H1 (cell line): ENCODE results near the gene MRPS12. TPM values are rescaled to one million over a fixed set of nuclear protein-coding genes. Genes with fewer than 3 reads are reported as not detected.

Experiments
- CTCF ChIA-PET: fragments of 300-600 bp; sonication (Branson Sonifier 250); formaldehyde crosslinking; loops from one replicate; lab custom pipeline; 2021; ENCODE audit not compliant: partially characterized antibody; lab: Charles Lee
- POLR2A ChIA-PET: fragments of 300-600 bp; sonication (Branson Sonifier 250); formaldehyde crosslinking; loops from one replicate; lab custom pipeline; 2021; ENCODE audit warnings: inconsistent platforms; ENCODE audit not compliant: partially characterized antibody; lab: Charles Lee
- DNase-seq, 2 experiments: peaks; one replicate each; pipeline versions ENCODE4 v3.0.0 to v3.0.0-alpha.2; 2010 to 2022; ENCODE audit warnings: low spot score in 2 of 2, low read depth in 1 of 2, mixed read lengths in 1 of 2
- FAIRE-seq: peaks from 2 replicates; lab custom pipeline; 2011; peaks lifted over from hg19 to GRCh38; lab: Jason Lieb, UNC
- H2AFZ ChIP-seq: 2 replicates; pipeline ENCODE4 v1.8.1; 2012; ENCODE audit warnings: low read length, inconsistent platforms
- H2AK5ac ChIP-seq: 2 replicates; pipeline ENCODE4 v1.6.1; 2013; ENCODE audit warnings: low read depth, low read length
- H2BK120ac ChIP-seq: replicated peaks from 2 replicates; pipeline ENCODE3; 2013; ENCODE audit warnings: low read depth, low read length, inconsistent platforms
- H2BK12ac ChIP-seq: 2 replicates; pipeline ENCODE4 v1.6.1; 2013; ENCODE audit warnings: low read depth, low read length
- H2BK15ac ChIP-seq: 2 replicates; pipeline ENCODE4 v1.6.1; 2013; ENCODE audit warnings: low read length
- H2BK20ac ChIP-seq: 2 replicates; pipeline ENCODE4 v1.6.1; 2013; ENCODE audit warnings: low read length
- H2BK5ac ChIP-seq: 2 replicates; pipeline ENCODE4 v1.6.1; 2013; ENCODE audit warnings: low read depth, low read length
- H3K14ac ChIP-seq: 2 replicates; pipeline ENCODE4 v1.6.1; 2013; ENCODE audit warnings: inconsistent platforms; ENCODE audit not compliant: insufficient read length
- H3K18ac ChIP-seq: 2 replicates; pipeline ENCODE4 v1.6.1; 2013; ENCODE audit warnings: low read length; ENCODE audit errors: extremely low read depth
- H3K23ac ChIP-seq: 2 replicates; pipeline ENCODE4 v1.6.1; 2013; ENCODE audit warnings: inconsistent platforms; ENCODE audit not compliant: insufficient read length
- H3K23me2 ChIP-seq: 2 replicates; pipeline ENCODE4 v1.6.1; 2013; ENCODE audit warnings: low read depth, low read length
- H3K27ac ChIP-seq: 2 replicates; pipeline ENCODE4 v1.6.1; 2011; ENCODE audit warnings: low read depth, low read length, inconsistent platforms
- H3K27me3 ChIP-seq, 4 experiments: replicated peaks in 1 of 4; 1 replicate in 1 of 4; 2 replicates in 3 of 4; pipeline versions ENCODE4 v1.6.1 to v1.8.1; 2011 to 2013; ENCODE audit warnings: low read length in 3 of 4, mild to moderate bottlenecking in 3 of 4, inconsistent platforms in 2 of 4, mixed read lengths in 2 of 4, moderate library complexity in 1 of 4; ENCODE audit not compliant: control insufficient read depth in 3 of 4, insufficient read depth in 3 of 4; ENCODE audit errors: extremely low read depth in 1 of 4
- H3K36me3 ChIP-seq, 4 experiments: 2 replicates each; pipeline versions ENCODE4 v1.6.1 to v1.8.1; 2011 to 2013; ENCODE audit warnings: mild to moderate bottlenecking in 4 of 4, low read length in 3 of 4, moderate library complexity in 2 of 4, control low read depth in 1 of 4, inconsistent platforms in 1 of 4; ENCODE audit not compliant: insufficient read depth in 4 of 4, control insufficient read depth in 2 of 4
- H3K4ac ChIP-seq: replicated peaks from 2 replicates; pipeline ENCODE3; 2013; ENCODE audit warnings: low read length, low read depth, mixed read lengths, inconsistent platforms; ENCODE audit not compliant: insufficient read length
- H3K4me1 ChIP-seq, 4 experiments: replicated peaks in 1 of 4; 1 replicate in 1 of 4; 2 replicates in 3 of 4; pipeline versions ENCODE4 v1.6.1 to v1.8.1; 2011 to 2013; ENCODE audit warnings: low read length in 3 of 4, inconsistent platforms in 2 of 4, mixed read lengths in 1 of 4; ENCODE audit not compliant: insufficient read depth in 4 of 4, control insufficient read depth in 3 of 4
- H3K4me2 ChIP-seq, 2 experiments: 2 replicates each; pipeline versions ENCODE4 v1.6.1 to v1.8.1; 2011 to 2013; ENCODE audit warnings: low read depth in 2 of 2, low read length in 2 of 2, control low read depth in 1 of 2, inconsistent platforms in 1 of 2, mild to moderate bottlenecking in 1 of 2; ENCODE audit not compliant: insufficient read depth in 1 of 2
- H3K4me3 ChIP-seq, 4 experiments: fragments of 200-600, 300-600 bp in 1 of 4; sonication (generic), shearing (Covaris generic), sonication (Bioruptor Twin) in 1 of 4; 2 replicates each; pipeline versions ENCODE4 v1.5.1 to v1.8.1; 2011 to 2016; ENCODE audit warnings: low read length in 4 of 4, low read depth in 3 of 4, control low read depth in 2 of 4, inconsistent platforms in 2 of 4, mild to moderate bottlenecking in 2 of 4, mixed read lengths in 1 of 4, moderate library complexity in 1 of 4; ENCODE audit not compliant: insufficient read depth in 2 of 4; ENCODE audit errors: extremely low read depth in 1 of 4
- H3K56ac ChIP-seq: replicated peaks from 2 replicates; pipeline ENCODE3; 2013; ENCODE audit warnings: low read depth, mild to moderate bottlenecking, mixed read lengths, low read length, inconsistent platforms; ENCODE audit not compliant: insufficient read length
- H3K79me1 ChIP-seq: 2 replicates; pipeline ENCODE4 v1.6.1; 2013; ENCODE audit warnings: low read depth, low read length, control low read depth
- H3K79me2 ChIP-seq, 2 experiments: 2 replicates each; pipeline versions ENCODE4 v1.6.1 to v1.8.1; 2012 to 2013; ENCODE audit warnings: low read length in 2 of 2, mild to moderate bottlenecking in 2 of 2, inconsistent platforms in 1 of 2; ENCODE audit not compliant: insufficient read depth in 2 of 2, control insufficient read depth in 1 of 2
- H3K9ac ChIP-seq, 4 experiments: replicated peaks in 1 of 4; 1 replicate in 1 of 4; 2 replicates in 3 of 4; pipeline versions ENCODE4 v1.6.1 to v1.8.1; 2011 to 2013; ENCODE audit warnings: low read depth in 3 of 4, low read length in 3 of 4, control low read depth in 2 of 4, mild to moderate bottlenecking in 2 of 4, moderate library complexity in 2 of 4, inconsistent platforms in 1 of 4; ENCODE audit errors: extremely low read depth in 1 of 4
- H3K9me3 ChIP-seq, 2 experiments: 2 replicates each; pipeline versions ENCODE4 v1.6.1 to v1.8.1; 2012 to 2013; ENCODE audit warnings: mild to moderate bottlenecking in 2 of 2, moderate library complexity in 2 of 2, control low read depth in 1 of 2, inconsistent platforms in 1 of 2, low read depth in 1 of 2, low read length in 1 of 2, mixed read lengths in 1 of 2; ENCODE audit not compliant: insufficient read depth in 2 of 2
- H4K20me1 ChIP-seq, 2 experiments: replicated peaks in 1 of 2; 2 replicates each; pipeline versions ENCODE3 to v1.8.1; 2011 to 2013; ENCODE audit warnings: inconsistent platforms in 2 of 2, low read length in 2 of 2, mild to moderate bottlenecking in 1 of 2; ENCODE audit not compliant: insufficient read depth in 2 of 2, control insufficient read depth in 1 of 2
- H4K5ac ChIP-seq: 2 replicates; pipeline ENCODE4 v1.6.1; 2013; ENCODE audit warnings: low read length, low read depth, mixed read lengths, inconsistent platforms; ENCODE audit not compliant: insufficient read length
- H4K8ac ChIP-seq: 2 replicates; pipeline ENCODE4 v1.8.0; 2013; ENCODE audit warnings: mild to moderate bottlenecking, moderate library complexity, low read length, inconsistent platforms; ENCODE audit not compliant: insufficient read depth; ENCODE audit errors: extremely low read depth
- H4K91ac ChIP-seq: replicated peaks from 2 replicates; pipeline ENCODE3; 2013; ENCODE audit warnings: low read length, mixed read lengths, inconsistent platforms; ENCODE audit not compliant: insufficient read length
- BCL11A ChIP-seq, 2 experiments: IDR thresholded peaks; one replicate each; pipeline ENCODE4 v1.6.1; 2011; ENCODE audit warnings: low read depth in 2 of 2, low read length in 2 of 2, mild to moderate bottlenecking in 2 of 2
- CHD1 ChIP-seq: IDR thresholded peaks from 2 replicates; pipeline ENCODE4 v1.6.1; 2012; ENCODE audit warnings: low read depth, low read length, improper control_type of control experiment
- EP300 ChIP-seq, 2 experiments: IDR thresholded peaks; 1 replicate in 1 of 2; 2 replicates in 1 of 2; pipeline ENCODE4 v1.6.1; 2011 to 2012; ENCODE audit warnings: low read depth in 2 of 2, low read length in 2 of 2, mild to moderate bottlenecking in 2 of 2, borderline replicate concordance in 1 of 2, inconsistent platforms in 1 of 2, moderate library complexity in 1 of 2
- POLR2A ChIP-seq, 2 experiments: IDR thresholded peaks; 1 replicate in 1 of 2; 2 replicates in 1 of 2; pipeline ENCODE4 v1.6.1; 2011; ENCODE audit warnings: low read depth in 2 of 2, low read length in 2 of 2, mild to moderate bottlenecking in 2 of 2; ENCODE audit errors: control extremely low read depth in 1 of 2
- RBBP5 ChIP-seq: IDR thresholded peaks from 2 replicates; pipeline ENCODE4 v1.7.1; 2012; ENCODE audit warnings: low read depth, mild to moderate bottlenecking, inconsistent platforms, low read length, moderate library complexity, borderline replicate concordance
- WGBS, 2 experiments: shearing (Covaris generic) in 1 of 2; methylation state at CpG; one replicate each; pipeline versions ENCODE4 v1.1.6 to v1.1.7; 2013 to 2015; ENCODE audit warnings: low lambda C conversion rate in 2 of 2, mixed read lengths in 2 of 2, inconsistent platforms in 1 of 2, low coverage in 1 of 2, missing lambda C conversion rate in 1 of 2; ENCODE audit not compliant: insufficient replicate concordance in 2 of 2, insufficient coverage in 1 of 2, insufficient read length in 1 of 2; ENCODE audit errors: extremely low coverage in 1 of 2, missing lambda C conversion rate in 1 of 2; 5-methylcytosine and 5-hydroxymethylcytosine counted together
- polyA plus RNA-seq, 7 experiments: library from polyadenylated mRNA; depleted of rRNA in 3 of 7; stranded (reverse) in 5 of 7; unstranded in 2 of 7; fragments of >200 nt in 5 of 7; fragments of 200-250 nt in 2 of 7; gene quantifications; 1 replicate in 5 of 7; 2 replicates in 1 of 7; 4 replicates in 1 of 7; pipeline versions ENCODE4 v1.2.1 to v1.2.3, GENCODE V29; 2011 to 2013; ENCODE audit warnings: missing spikeins in 2 of 7, mixed read lengths in 2 of 7
- total RNA-seq: library from RNA; stranded (reverse); fragmentation: NEBNext Ultra II Directional; extraction: Animal tissue kit (Norgen Biotek cat#: 25700); gene quantifications from 2 replicates; pipeline ENCODE4 v1.2.1, GENCODE V29; 2021

MRPS12 gene
- total and polyA plus RNA-seq, 2 of the 8 experiments (the other 6 are each of a cell fraction or from before 2014, with no cell fraction given): 79.0 to 175 TPM

- no peak overlapping the region for H3K56ac ChIP-seq
- H2BK15ac ChIP-seq: no peak overlapping the region
- H2AFZ ChIP-seq: no peak overlapping the region
- no peak overlapping the region for H2BK120ac ChIP-seq
- DNase-seq (no peak), FAIRE-seq (no peak)
- H3K18ac ChIP-seq: no peak overlapping the region
- no peak overlapping the region for H2BK12ac ChIP-seq
- POLR2A ChIA-PET: interaction anchor here (0.8 kb wide), 1 partner anchor 49 kb away, joined by 3 read pairs; no protein-coding TSS in a partner anchor
- H3K27me3 ChIP-seq: peaks cover 0 to 3% (median 1%) of the 10 kb centered on the region in 4 experiments; a peak in 2 of 7 replicates
- H2BK20ac ChIP-seq: no peak overlapping the region
- no peaks in the 10 kb centered on the region for H3K79me2 ChIP-seq
- 93% methylated on average over 14 of the region's 14 CpGs; no CpG with 5 or more reads in 1 of the 2 experiments for WGBS, 2 experiments
- no peak overlapping the region for H4K91ac ChIP-seq
- no peak overlapping the region for H3K4ac ChIP-seq
- H3K4me3 ChIP-seq: no peak overlapping the region
- TF ChIP-seq RBBP5: no peak
- TF ChIP-seq EP300 (IDR thresholded peaks at IDR 0.05; ENCODE audit: borderline replicate concordance in 1 of 2, low read depth in 2 of 2, low read length in 2 of 2): no peak
- TF ChIP-seq CHD1: no peak
- no peak for TF ChIP-seq BCL11A (IDR thresholded peaks at IDR 0.05; ENCODE audit: low read depth in 2 of 2, low read length in 2 of 2)
- no peak for TF ChIP-seq POLR2A (IDR thresholded peaks at IDR 0.05; ENCODE audit: control extremely low read depth in 1 of 2, low read depth in 2 of 2, low read length in 2 of 2)
- TF ChIP-seq, all 59 proteins: peak for 0
- Histone ChIP-seq H4K8ac (no peak overlapping the region), H4K20me1 (peaks cover 0 to 2% of the 10 kb centered on the region in 2 experiments), H3K9ac (no peak overlapping the region), H3K79me1 (no peaks in the 10 kb centered on the region; the same call in 1 of the 2 replicates), H3K9me3 (no peaks in the 10 kb centered on the region), H2AK5ac (no peak overlapping the region), H3K4me2 (no peak overlapping the region), H4K5ac (no peak overlapping the region), H3K27ac (no peak overlapping the region), H2BK5ac (no peak overlapping the region), H3K23ac (no peak overlapping the region), H3K4me1 (no peaks in the 10 kb centered on the region), H3K36me3 (no peaks in the 10 kb centered on the region), H3K23me2 (0 out of 2 replicates have a peak, but pooled peaks cover under 1% of the 10 kb centered on the region), H3K14ac (no peak overlapping the region)
- CTCF ChIA-PET: interaction anchor here (0.5 to 1.3 kb wide), 5 partner anchors 13 to 140 kb away, joined by 3 read pairs; no protein-coding TSS in a partner anchor
Observed at GRCh38 chr19:38893341-38893771, 37.4 kb upstream of the MRPS12 start.
